ENCODE results near the gene USP37. TPM values are rescaled to one million over a fixed set of nuclear protein-coding genes. Genes with fewer than 3 reads are reported as not detected.

USP37 gene
- total and polyA plus RNA-seq, 2 of the 13 experiments (the other 11 are each of a cell fraction or from before 2014, with no cell fraction given): 6.5 to 30.6 TPM

GRCh38 chr2:218418717-218419458 lies 149.3 kb downstream of the USP37 start, which contains the start of gene VIL1 (continued):
- TF ChIP-seq ZGPAT (CRISPR knock-in tag; IDR thresholded peaks at IDR 0.05) (peak; percentile 82), KLF15 (CRISPR knock-in tag; IDR thresholded peaks at IDR 0.05; ENCODE audit: borderline replicate concordance) (0 out of 2 replicates have a peak, but pooled peaks have one; percentile 20), PPARG (CRISPR knock-in tag; conservative IDR thresholded peaks at IDR 0.05) (peak; percentile 77; the same call in 1 of the 2 replicates), IKZF5 (CRISPR knock-in tag; IDR thresholded peaks at IDR 0.05) (peak; percentile 80), CHD2 (IDR thresholded peaks at IDR 0.05; ENCODE audit: low read depth, low read length) (0 out of 2 replicates have a peak, but pooled peaks have one; percentile 51), ZNF10 (CRISPR knock-in tag; IDR thresholded peaks at IDR 0.05; ENCODE audit: borderline replicate concordance, low read depth) (no peak), HES4 (CRISPR knock-in tag; IDR thresholded peaks at IDR 0.05; ENCODE audit: borderline replicate concordance) (no peak), ZNF646 (CRISPR knock-in tag; IDR thresholded peaks at IDR 0.05) (no peak), ARID5B (CRISPR knock-in tag; IDR thresholded peaks at IDR 0.05) (peak; percentile 73), NCOR1 (IDR thresholded peaks at IDR 0.05; ENCODE audit: borderline replicate concordance, low read length) (peak; percentile 95), ZBTB42 (CRISPR knock-in tag; IDR thresholded peaks at IDR 0.05) (peak; percentile 58; the same call in 1 of the 2 replicates), ZBTB7B (CRISPR knock-in tag; IDR thresholded peaks at IDR 0.05) (peak; percentile 73), YEATS2 (CRISPR knock-in tag; IDR thresholded peaks at IDR 0.05; ENCODE audit: borderline replicate concordance) (peak; percentile 74; the same call in 1 of the 2 replicates), PCBP1 (IDR thresholded peaks at IDR 0.05; ENCODE audit: borderline replicate concordance, low read depth, low read length) (0 out of 2 replicates have a peak, but pooled peaks have one; percentile 14), ZSCAN25 (CRISPR knock-in tag; IDR thresholded peaks at IDR 0.05) (peak; percentile 77)

All from HepG2 (cell line).